ENCODE measurements around the gene HTT-AS.

DNA sequence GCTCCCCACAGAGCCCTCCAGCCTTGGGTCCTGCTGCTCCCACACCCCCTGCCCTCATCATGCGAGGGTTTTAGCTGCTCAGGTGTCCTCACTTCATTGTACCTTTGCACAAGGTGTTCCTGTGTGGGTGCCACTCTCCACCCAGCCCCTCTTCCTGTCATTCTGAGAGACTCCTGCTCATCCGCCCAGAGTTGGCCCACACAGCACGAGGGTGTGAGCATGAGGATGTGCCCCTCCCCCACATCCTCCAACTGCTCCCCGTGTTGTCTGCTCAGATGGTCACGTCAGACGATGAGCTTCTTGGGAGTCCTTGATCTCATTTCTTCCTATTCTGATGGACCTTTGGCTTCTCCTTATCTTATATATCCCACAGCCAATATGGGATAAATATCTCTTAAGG, 53.2 kb downstream of the HTT-AS start:
- TF ChIP-seq POLR2AphosphoS5 (IDR thresholded peaks at IDR 0.05) (no peak), POLR2A (IDR thresholded peaks at IDR 0.05) (no peak)
- TF ChIP-seq, protein P1, sequence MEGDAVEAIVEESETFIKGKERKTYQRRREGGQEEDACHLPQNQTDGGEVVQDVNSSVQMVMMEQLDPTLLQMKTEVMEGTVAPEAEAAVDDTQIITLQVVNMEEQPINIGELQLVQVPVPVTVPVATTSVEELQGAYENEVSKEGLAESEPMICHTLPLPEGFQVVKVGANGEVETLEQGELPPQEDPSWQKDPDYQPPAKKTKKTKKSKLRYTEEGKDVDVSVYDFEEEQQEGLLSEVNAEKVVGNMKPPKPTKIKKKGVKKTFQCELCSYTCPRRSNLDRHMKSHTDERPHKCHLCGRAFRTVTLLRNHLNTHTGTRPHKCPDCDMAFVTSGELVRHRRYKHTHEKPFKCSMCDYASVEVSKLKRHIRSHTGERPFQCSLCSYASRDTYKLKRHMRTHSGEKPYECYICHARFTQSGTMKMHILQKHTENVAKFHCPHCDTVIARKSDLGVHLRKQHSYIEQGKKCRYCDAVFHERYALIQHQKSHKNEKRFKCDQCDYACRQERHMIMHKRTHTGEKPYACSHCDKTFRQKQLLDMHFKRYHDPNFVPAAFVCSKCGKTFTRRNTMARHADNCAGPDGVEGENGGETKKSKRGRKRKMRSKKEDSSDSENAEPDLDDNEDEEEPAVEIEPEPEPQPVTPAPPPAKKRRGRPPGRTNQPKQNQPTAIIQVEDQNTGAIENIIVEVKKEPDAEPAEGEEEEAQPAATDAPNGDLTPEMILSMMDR (IDR thresholded peaks at IDR 0.05) = no peak

Data from prostate gland (tissue), 2 donors.